Left lobe of liver (tissue), 2 donors: ENCODE results near the gene PRODH. TPM values are rescaled to one million over a fixed set of nuclear protein-coding genes. Genes with fewer than 3 reads are reported as not detected.
"Not testable (repeated sequence)": the region's sequence is repeated elsewhere in the genome, so short reads cannot be mapped to it uniquely, and the experiment has no call there.

Experiments used
- ATAC-seq: fragments of 200-7000 bp; cut with Tn5 transposase; one replicate; pipeline ENCODE4 v1.9.1; 2020; ENCODE audit warnings: mild to moderate bottlenecking, moderate library complexity
- DNase-seq: peaks from one replicate; pipeline ENCODE4 v3.0.0-alpha.2; 2020; ENCODE audit warnings: low spot score
- total RNA-seq: library from RNA; stranded (reverse); gene quantifications from one replicate; pipeline ENCODE4 v1.2.1, GENCODE V29; 2021
- donor health status: DM: no; HTN: no; CAD: no; lungs with moderate emphysema.
- donor health status: DM: no; HTN: yes; CAD: no.

Gene PRODH
- total RNA-seq, 1 donor from 2014 or later, result 35.6 TPM

- ATAC-seq, result peak; percentile 63
- not testable (repeated sequence) for DNase-seq
Measured at GRCh38 chr22:18914558-18914957, 21.5 kb downstream of the PRODH start.

GRCh38 chr22:18912264-18912946 is 23.7 kb downstream of the PRODH start:
- DNase-seq, result not testable (repeated sequence)
- ATAC-seq, result peak; percentile 83

DNA sequence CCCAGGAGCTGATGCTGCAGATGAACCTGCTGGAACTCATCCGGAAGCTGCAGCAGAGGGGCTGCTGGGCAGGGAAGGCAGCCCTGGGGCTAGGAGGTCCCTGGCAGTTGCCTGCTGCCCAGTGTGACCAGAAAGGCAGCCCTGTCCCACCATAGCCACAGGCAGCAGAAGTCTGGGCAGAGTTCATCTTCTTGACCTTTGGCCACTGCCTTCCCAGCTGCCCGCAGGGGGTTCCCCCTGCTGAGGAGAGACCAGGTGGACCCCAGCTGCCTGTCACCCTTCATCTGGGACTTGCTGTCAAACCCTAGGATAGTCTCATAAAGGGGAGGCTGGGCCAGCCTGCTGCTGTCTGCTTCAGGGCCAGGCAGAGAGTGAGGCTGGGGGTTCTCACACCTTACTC is 24.6 kb downstream of the PRODH start:
- peak; percentile 53 for ATAC-seq
- not testable (repeated sequence) for DNase-seq

DNA sequence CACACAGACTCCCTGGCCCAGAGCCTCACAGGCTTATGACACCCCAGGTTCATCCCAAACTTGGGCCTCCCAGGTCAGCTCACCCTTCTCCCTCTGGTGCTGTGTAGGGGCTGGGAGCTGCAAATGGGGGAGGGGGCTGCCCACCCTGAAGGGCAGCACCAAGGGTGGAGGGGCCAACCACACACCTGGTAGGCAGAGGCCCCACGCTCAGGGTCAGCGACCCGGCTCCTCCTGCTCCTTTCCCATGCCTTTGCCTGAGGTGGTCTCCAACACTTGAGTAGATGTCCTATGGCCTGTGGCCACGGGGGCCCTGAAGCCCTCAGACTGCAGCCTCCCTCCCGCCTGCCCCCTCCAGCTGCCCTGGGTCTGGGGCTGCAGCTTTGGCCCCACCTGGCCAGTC is 26.5 kb downstream of the PRODH start:
- DNase-seq, result no peak

DNA sequence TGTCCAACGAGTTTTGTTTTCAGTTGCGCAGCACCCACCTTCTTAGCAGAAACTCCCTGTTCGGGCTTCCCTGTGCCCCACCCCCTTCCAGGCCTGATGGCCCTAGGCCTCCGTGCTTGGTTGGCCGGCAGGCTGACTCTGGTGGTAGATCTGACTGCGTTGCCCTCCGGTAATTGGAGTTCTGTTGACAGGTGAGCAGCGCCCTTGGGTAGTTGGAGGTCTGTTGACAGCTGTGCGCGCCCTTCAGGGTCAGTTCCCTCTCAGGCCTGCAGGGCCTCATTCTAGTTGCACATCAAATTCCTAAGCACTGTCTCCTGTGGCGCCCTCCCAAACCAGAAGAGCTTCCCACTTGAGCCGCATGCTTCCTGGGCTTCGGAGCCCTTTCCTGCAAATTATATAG is 29.2 kb downstream of the PRODH start:
- ATAC-seq, result no peak
- no peak for DNase-seq

More for the DNA sequence above, 26.5 kb downstream of the PRODH start:
- ATAC-seq, result no peak

- ATAC-seq, result peak; percentile 51
- DNase-seq, result not testable (repeated sequence)
Measured at GRCh38 chr22:18906410-18906745, 29.7 kb downstream of the PRODH start.

- no peak for DNase-seq
- ATAC-seq, result peak; percentile 94
Measured at GRCh38 chr22:18905540-18906409, 30.3 kb downstream of the PRODH start, which contains the start of gene DGCR6. Gene DGCR6, plus strand, starts transcription at chr22:18906320. Its CDS starts 55 bp downstream, at chr22:18906375.

DNA sequence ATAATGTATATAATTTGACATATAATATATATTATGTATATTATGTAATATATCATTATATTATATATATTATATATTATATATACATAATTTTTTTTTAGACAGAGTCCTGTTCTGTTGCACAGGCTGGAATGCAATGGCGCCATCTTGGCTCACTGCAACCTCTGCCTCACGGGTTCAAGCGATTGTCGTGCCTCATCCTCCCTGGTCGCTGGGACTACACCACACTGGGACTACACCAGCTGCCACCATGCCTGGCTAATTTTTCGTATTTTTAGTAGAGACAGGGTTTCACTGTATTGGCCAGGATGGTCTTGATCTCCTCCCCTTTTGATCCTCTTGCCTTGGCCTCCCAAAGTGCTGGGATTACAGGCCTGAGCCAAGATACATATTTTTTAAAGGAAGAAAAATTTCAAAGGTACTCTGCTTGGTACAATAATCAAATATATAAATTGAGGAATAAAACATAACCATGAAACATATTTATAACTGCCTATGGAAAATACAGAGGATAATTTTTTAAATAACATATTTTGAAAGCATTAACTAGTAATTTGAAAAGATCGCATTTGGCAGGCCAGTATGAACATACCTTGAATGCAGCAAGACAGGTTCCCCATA is 39.9 kb downstream of the PRODH start:
- DNase-seq, ATAC-seq: not testable (repeated sequence)

DNA sequence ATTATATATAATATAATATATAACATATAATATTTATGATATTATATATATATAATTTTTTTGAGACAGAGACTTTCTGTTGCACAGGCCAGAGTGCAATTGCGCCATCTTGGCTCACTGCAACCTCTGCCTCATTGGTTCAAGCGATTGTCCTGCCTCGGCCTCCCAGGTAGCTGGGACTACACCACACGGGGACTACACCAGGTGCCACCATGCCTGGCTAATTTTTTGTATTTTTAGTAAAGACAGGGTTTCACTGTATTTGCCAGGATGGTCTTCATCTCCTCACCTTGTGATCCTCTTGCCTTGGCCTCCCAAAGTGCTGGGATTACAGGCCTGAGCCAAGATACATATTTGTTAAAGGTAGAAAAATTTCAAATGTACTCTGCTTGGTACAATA is 42.3 kb downstream of the PRODH start:
- DNase-seq, ATAC-seq: not testable (repeated sequence)

DNA sequence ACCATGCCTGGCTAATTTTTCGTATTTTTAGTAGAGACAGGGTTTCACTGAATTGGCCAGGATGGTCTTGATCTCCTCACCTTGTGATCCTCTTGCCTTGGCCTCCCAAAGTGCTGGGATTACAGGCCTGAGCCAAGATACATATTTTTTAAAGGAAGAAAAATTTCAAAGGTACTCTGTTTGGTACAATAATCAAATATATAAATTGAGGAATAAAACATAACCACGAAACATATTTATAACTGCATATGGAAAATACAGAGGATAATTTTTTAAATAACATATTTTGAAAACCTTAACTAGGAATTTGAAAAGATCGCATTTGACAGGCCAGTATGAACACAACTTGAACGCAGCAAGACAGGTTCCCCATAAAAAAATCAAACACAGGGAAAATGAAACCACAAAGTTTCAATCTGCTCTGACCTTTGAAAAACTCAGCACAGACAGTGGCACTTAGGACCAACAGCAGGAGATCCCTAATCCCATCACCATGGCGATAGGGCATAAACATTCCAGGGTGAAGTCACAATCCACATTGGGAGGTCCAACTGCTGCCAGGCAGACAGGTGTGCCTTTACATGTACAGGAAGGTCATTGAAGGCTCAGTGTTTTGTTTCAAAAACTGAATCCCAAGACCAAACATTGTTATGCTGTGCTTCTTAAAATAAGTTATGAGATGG is 45.4 kb downstream of the PRODH start:
- not testable (repeated sequence) for ATAC-seq, DNase-seq

- DNase-seq (no peak), ATAC-seq (no peak)
Measured at GRCh38 chr22:18888115-18888514, 48.0 kb downstream of the PRODH start.

DNA sequence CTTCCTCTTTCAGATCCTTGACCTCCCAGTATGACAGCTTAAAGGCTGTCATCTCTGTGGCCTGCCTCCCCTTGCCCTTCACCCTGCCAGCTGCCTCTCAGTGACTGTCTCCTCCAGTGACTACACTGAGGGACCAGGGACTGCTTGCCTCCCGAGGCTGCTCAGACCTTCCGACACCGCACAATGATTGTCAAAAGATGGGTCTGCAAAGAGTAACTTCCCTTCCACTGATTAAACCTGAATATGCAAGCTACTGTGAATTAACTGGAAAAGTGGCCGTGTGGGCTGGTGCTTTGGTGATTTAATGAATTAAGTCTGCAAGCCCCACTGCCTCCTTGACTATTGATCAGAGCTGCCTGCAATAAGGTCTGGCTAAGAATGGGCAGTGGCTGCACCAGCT is 51.6 kb downstream of the PRODH start:
- not testable (repeated sequence) for ATAC-seq, DNase-seq

GRCh38 chr22:18881260-18881659 is 54.8 kb downstream of the PRODH start:
- not testable (repeated sequence) for ATAC-seq, DNase-seq

Other genes with a start within 250 kb of the PRODH start
- 4.2 TPM for gene DGCR6, start 30.0 kb downstream of the PRODH start, total RNA-seq
- gene DGCR2, start 186.1 kb upstream of the PRODH start, total RNA-seq, result 30.5 TPM
- not detected for gene TSSK2, start 195.0 kb upstream of the PRODH start, total RNA-seq
- 5.2 TPM for gene ESS2, start 208.4 kb upstream of the PRODH start, total RNA-seq
- not detected for gene GSC2, start 214.0 kb upstream of the PRODH start, total RNA-seq
- 152 TPM for gene SLC25A1, start 242.4 kb upstream of the PRODH start, total RNA-seq